ENCODE measurements around the gene POGZ. TPM values are rescaled to one million over a fixed set of nuclear protein-coding genes. Genes with fewer than 3 reads are reported as not detected.

The POGZ gene
- total RNA-seq = 100 to 1,000 TPM in 1 of 4 donors, 10 to 100 TPM in 3; 34.3 to 191 (median 62.8) TPM

GRCh38 chr1:151459331-151460046 lies at the start of gene POGZ:
POGZ (minus strand) TSS chr1:151459494; CDS start chr1:151442204, 17,290 bp downstream.
- Histone ChIP-seq H3K27me3 (no peaks in the 10 kb centered on the region), H3K27ac (peak within 1 kb of the TSS; percentile 100), H3K4me1 (no peaks in the 10 kb centered on the region), H3K36me3 (no peaks in the 10 kb centered on the region), H3K9me3 (no peaks in the 10 kb centered on the region), H3K4me3 (peak within 1 kb of the TSS; percentile 94 to 97)
- peak; percentile 96 to 98 for DNase-seq
- TF ChIP-seq POLR2A (IDR thresholded peaks at IDR 0.05) (peak in 1 of 2 donors; percentile 57), CTCF (IDR thresholded peaks at IDR 0.05) (no peak)
- intact Hi-C loops (cut with DNase I; ENCODE audit: low total_unique reads) = no loop called here

- H3K36me3 ChIP-seq = no peaks in the 10 kb centered on the region
- H3K4me1 ChIP-seq = peaks cover 0 to 11% of the 10 kb centered on the region in 2 donors
- H3K27ac ChIP-seq = no peak overlapping the region
- no peaks in the 10 kb centered on the region for H3K9me3 ChIP-seq
- intact Hi-C loops (cut with DNase I; ENCODE audit: low total_unique reads) = no loop called here
- no peak overlapping the region for H3K4me3 ChIP-seq
- TF ChIP-seq CTCF (IDR thresholded peaks at IDR 0.05) (no peak), POLR2A (IDR thresholded peaks at IDR 0.05) (no peak)
- DNase-seq = no peak
- no peaks in the 10 kb centered on the region for H3K27me3 ChIP-seq
These were observed 49.5 kb upstream of the POGZ start for GRCh38 chr1:151508833-151509232.

- Histone ChIP-seq H3K4me1 (no peaks in the 10 kb centered on the region), H3K9me3 (no peaks in the 10 kb centered on the region), H3K36me3 (no peaks in the 10 kb centered on the region), H3K27ac (no peak overlapping the region), H3K4me3 (no peak overlapping the region), H3K27me3 (no peaks in the 10 kb centered on the region)
- intact Hi-C loops (cut with DNase I; ENCODE audit: low total_unique reads) = no loop called here
- TF ChIP-seq POLR2A (IDR thresholded peaks at IDR 0.05) (no peak), CTCF (IDR thresholded peaks at IDR 0.05) (no peak)
- no peak for DNase-seq
These were observed 45.5 kb upstream of the POGZ start for GRCh38 chr1:151504759-151505158.

- no peaks in the 10 kb centered on the region for H3K36me3 ChIP-seq
- TF ChIP-seq CTCF (IDR thresholded peaks at IDR 0.05) = no peak
- no peak for TF ChIP-seq POLR2A (IDR thresholded peaks at IDR 0.05)
- no peaks in the 10 kb centered on the region for H3K27me3 ChIP-seq
- H3K4me1 ChIP-seq = no peaks in the 10 kb centered on the region
- intact Hi-C loops (cut with DNase I; ENCODE audit: low total_unique reads) = no loop called here
- no peak for DNase-seq
- no peak overlapping the region for H3K4me3 ChIP-seq
- H3K27ac ChIP-seq = no peak overlapping the region
- H3K9me3 ChIP-seq = no peaks in the 10 kb centered on the region
These were observed 45.0 kb upstream of the POGZ start for GRCh38 chr1:151504252-151504651.

- H3K27ac ChIP-seq = no peak overlapping the region
- H3K4me1 ChIP-seq = no peaks in the 10 kb centered on the region
- no peaks in the 10 kb centered on the region for H3K27me3 ChIP-seq
- no peak for DNase-seq
- no peaks in the 10 kb centered on the region for H3K36me3 ChIP-seq
- TF ChIP-seq CTCF (IDR thresholded peaks at IDR 0.05) (no peak), POLR2A (IDR thresholded peaks at IDR 0.05) (no peak)
- H3K4me3 ChIP-seq = no peak overlapping the region
- H3K9me3 ChIP-seq = no peaks in the 10 kb centered on the region
- intact Hi-C loops (cut with DNase I; ENCODE audit: low total_unique reads) = no loop called here
These were observed 43.8 kb upstream of the POGZ start for GRCh38 chr1:151502859-151503780.
